Right lobe of liver (tissue), 4 donors: ENCODE data around the gene CAVIN2.

Source experiments
- POLR2A ChIP-seq: fragments of 450-650 bp; IDR thresholded peaks from one replicate; pipeline ENCODE4 v1.6.1; 2017; ENCODE audit warnings: antibody characterized with exemption, mild to moderate bottlenecking
- TF ChIP-seq, protein P1 (sequence below), 4 donors: fragments of 200-600 bp in 3 of 4; fragments of 450-650 bp in 1 of 4; IDR thresholded peaks; one replicate each; pipeline versions ENCODE4 v1.5.1 to v1.8.0; 2016 to 2022; ENCODE audit warnings: antibody characterized with exemption in 4 of 4, mild to moderate bottlenecking in 2 of 4
- donor health status: DM: no; HTN: no; CAD: no.
- donor health status: DM: no; HTN: no; CAD: no.
- donor health status: DM: no; HTN: yes; CAD: no.

DNA sequence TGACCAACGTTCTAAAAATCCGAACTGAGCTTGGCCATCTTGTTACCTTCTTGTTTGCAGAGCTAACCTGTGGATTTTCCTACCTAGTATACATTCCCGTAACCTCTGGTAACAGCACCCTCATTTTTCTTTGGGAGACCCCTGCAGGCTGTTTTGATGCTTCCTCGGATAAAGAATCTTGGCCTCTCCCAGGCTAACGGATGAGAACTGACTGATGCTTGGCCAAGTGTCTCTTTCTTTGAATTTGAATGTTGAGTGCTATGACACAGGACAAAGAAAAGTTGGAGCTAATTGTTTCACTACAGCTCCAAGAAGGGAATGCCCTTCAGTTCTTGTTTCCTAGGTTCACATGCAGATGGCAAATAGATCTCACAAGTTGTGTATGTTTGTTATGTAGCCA lies 19.3 kb upstream of the CAVIN2 start:
- TF ChIP-seq, protein P1, sequence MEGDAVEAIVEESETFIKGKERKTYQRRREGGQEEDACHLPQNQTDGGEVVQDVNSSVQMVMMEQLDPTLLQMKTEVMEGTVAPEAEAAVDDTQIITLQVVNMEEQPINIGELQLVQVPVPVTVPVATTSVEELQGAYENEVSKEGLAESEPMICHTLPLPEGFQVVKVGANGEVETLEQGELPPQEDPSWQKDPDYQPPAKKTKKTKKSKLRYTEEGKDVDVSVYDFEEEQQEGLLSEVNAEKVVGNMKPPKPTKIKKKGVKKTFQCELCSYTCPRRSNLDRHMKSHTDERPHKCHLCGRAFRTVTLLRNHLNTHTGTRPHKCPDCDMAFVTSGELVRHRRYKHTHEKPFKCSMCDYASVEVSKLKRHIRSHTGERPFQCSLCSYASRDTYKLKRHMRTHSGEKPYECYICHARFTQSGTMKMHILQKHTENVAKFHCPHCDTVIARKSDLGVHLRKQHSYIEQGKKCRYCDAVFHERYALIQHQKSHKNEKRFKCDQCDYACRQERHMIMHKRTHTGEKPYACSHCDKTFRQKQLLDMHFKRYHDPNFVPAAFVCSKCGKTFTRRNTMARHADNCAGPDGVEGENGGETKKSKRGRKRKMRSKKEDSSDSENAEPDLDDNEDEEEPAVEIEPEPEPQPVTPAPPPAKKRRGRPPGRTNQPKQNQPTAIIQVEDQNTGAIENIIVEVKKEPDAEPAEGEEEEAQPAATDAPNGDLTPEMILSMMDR (IDR thresholded peaks at IDR 0.05): no peak
- TF ChIP-seq POLR2A: no peak
